ENCODE measurements around the gene PON3. TPM values are rescaled to one million over a fixed set of nuclear protein-coding genes. Genes with fewer than 3 reads are reported as not detected.

Gene PON3
- total RNA-seq (2014; rRNA removed; shearing (Covaris generic)), result not detected in 2 replicates
- not detected in 2 replicates for polyA plus RNA-seq (2015; cell fraction: cytosol; rRNA removed)
- polyA plus RNA-seq (2015; cell fraction: nucleus; rRNA removed), result not detected in 2 replicates

- no peak for DNase-seq (ENCODE audit: low read depth, low spot score)
- in situ Hi-C loops (cut with HindIII; ENCODE audit: low pct_unique_long_range_greater_than_20kb, low sequenced_read_pairs), result no loop called here
Measured at GRCh38 chr7:95396136-95397032, at the start of gene PON3. PON3 (minus strand) TSS chr7:95396375; CDS start chr7:95396350, 25 bp downstream.

GRCh38 chr7:95444796-95445195 is 48.6 kb upstream of the PON3 start:
- no peak for DNase-seq (ENCODE audit: low read depth, low spot score)
- in situ Hi-C loops (cut with HindIII; ENCODE audit: low pct_unique_long_range_greater_than_20kb, low sequenced_read_pairs), result no loop called here

- in situ Hi-C loops (cut with HindIII; ENCODE audit: low pct_unique_long_range_greater_than_20kb, low sequenced_read_pairs), result no loop called here
- DNase-seq (ENCODE audit: low read depth, low spot score), result no peak
Measured at GRCh38 chr7:95441042-95441823, 45.1 kb upstream of the PON3 start.

GRCh38 chr7:95440394-95441038 is 44.3 kb upstream of the PON3 start:
- no peak for DNase-seq (ENCODE audit: low read depth, low spot score)
- in situ Hi-C loops (cut with HindIII; ENCODE audit: low pct_unique_long_range_greater_than_20kb, low sequenced_read_pairs), result no loop called here

GRCh38 chr7:95436407-95436806 is 40.2 kb upstream of the PON3 start:
- in situ Hi-C loops (cut with HindIII; ENCODE audit: low pct_unique_long_range_greater_than_20kb, low sequenced_read_pairs), result no loop called here

GRCh38 chr7:95435422-95435780 is 39.2 kb upstream of the PON3 start:
- in situ Hi-C loops (cut with HindIII; ENCODE audit: low pct_unique_long_range_greater_than_20kb, low sequenced_read_pairs), result no loop called here
- DNase-seq (ENCODE audit: low read depth, low spot score), result no peak

More at GRCh38 chr7:95436407-95436806, 40.2 kb upstream of the PON3 start:
- DNase-seq (ENCODE audit: low read depth, low spot score), result no peak

GRCh38 chr7:95434557-95435421 is 38.6 kb upstream of the PON3 start, which contains the start of gene PON2:
PON2 (minus strand) TSS chr7:95435028; CDS start chr7:95434951, 77 bp downstream.
- peak; percentile 89 for DNase-seq (ENCODE audit: low read depth, low spot score)
- in situ Hi-C loops (cut with HindIII; ENCODE audit: low pct_unique_long_range_greater_than_20kb, low sequenced_read_pairs), result no loop called here

GRCh38 chr7:95433952-95434556 is 37.9 kb upstream of the PON3 start:
- DNase-seq (ENCODE audit: low read depth, low spot score), result no peak
- in situ Hi-C loops (cut with HindIII; ENCODE audit: low pct_unique_long_range_greater_than_20kb, low sequenced_read_pairs), result no loop called here

- in situ Hi-C loops (cut with HindIII; ENCODE audit: low pct_unique_long_range_greater_than_20kb, low sequenced_read_pairs), result no loop called here
- no peak for DNase-seq (ENCODE audit: low read depth, low spot score)
Measured at GRCh38 chr7:95433129-95433528, 37.0 kb upstream of the PON3 start.

GRCh38 chr7:95432606-95433005 is 36.4 kb upstream of the PON3 start:
- in situ Hi-C loops (cut with HindIII; ENCODE audit: low pct_unique_long_range_greater_than_20kb, low sequenced_read_pairs), result no loop called here
- no peak for DNase-seq (ENCODE audit: low read depth, low spot score)

- no peak for DNase-seq (ENCODE audit: low read depth, low spot score)
- in situ Hi-C loops (cut with HindIII; ENCODE audit: low pct_unique_long_range_greater_than_20kb, low sequenced_read_pairs), result no loop called here
Measured at GRCh38 chr7:95430864-95431263, 34.7 kb upstream of the PON3 start.

- in situ Hi-C loops (cut with HindIII; ENCODE audit: low pct_unique_long_range_greater_than_20kb, low sequenced_read_pairs), result no loop called here
- no peak for DNase-seq (ENCODE audit: low read depth, low spot score)
Measured at GRCh38 chr7:95429241-95429990, 33.2 kb upstream of the PON3 start.

GRCh38 chr7:95427914-95428516 is 31.8 kb upstream of the PON3 start:
- no peak for DNase-seq (ENCODE audit: low read depth, low spot score)
- in situ Hi-C loops (cut with HindIII; ENCODE audit: low pct_unique_long_range_greater_than_20kb, low sequenced_read_pairs), result no loop called here

- DNase-seq (ENCODE audit: low read depth, low spot score), result no peak
- in situ Hi-C loops (cut with HindIII; ENCODE audit: low pct_unique_long_range_greater_than_20kb, low sequenced_read_pairs), result no loop called here
Measured at GRCh38 chr7:95427166-95427565, 31.0 kb upstream of the PON3 start.

- in situ Hi-C loops (cut with HindIII; ENCODE audit: low pct_unique_long_range_greater_than_20kb, low sequenced_read_pairs), result no loop called here
Measured at GRCh38 chr7:95425694-95426093, 29.5 kb upstream of the PON3 start.

GRCh38 chr7:95424716-95425115 is 28.5 kb upstream of the PON3 start:
- in situ Hi-C loops (cut with HindIII; ENCODE audit: low pct_unique_long_range_greater_than_20kb, low sequenced_read_pairs), result no loop called here
- no peak for DNase-seq (ENCODE audit: low read depth, low spot score)

More at GRCh38 chr7:95425694-95426093, 29.5 kb upstream of the PON3 start:
- DNase-seq (ENCODE audit: low read depth, low spot score), result no peak
